H9 (cell line): ENCODE data around the gene PITX3. TPM values are rescaled to one million over a fixed set of nuclear protein-coding genes. Genes with fewer than 3 reads are reported as not detected.

Experiments
- DNase-seq: peaks from one replicate; pipeline ENCODE4 v3.0.0-alpha.2; 2017
- H2AFZ ChIP-seq: one replicate; pipeline ENCODE4 v1.6.1; 2013; ENCODE audit warnings: mild to moderate bottlenecking, low read length, control low read depth, moderate library complexity
- H2AK5ac ChIP-seq: 2 replicates; pipeline ENCODE4 v1.6.1; 2013; ENCODE audit warnings: low read length, control low read depth, mixed read lengths; ENCODE audit not compliant: insufficient read length
- H2BK120ac ChIP-seq: one replicate; pipeline ENCODE4 v1.6.1; 2013; ENCODE audit warnings: low read depth, mild to moderate bottlenecking, low read length, control low read depth, inconsistent platforms; ENCODE audit not compliant: poor library complexity, severe bottlenecking
- H2BK12ac ChIP-seq: 2 replicates; pipeline ENCODE4 v1.6.1; 2013; ENCODE audit warnings: low read length, control low read depth, mixed read lengths, low read depth; ENCODE audit not compliant: insufficient read length
- H2BK15ac ChIP-seq: 2 replicates; pipeline ENCODE4 v1.6.1; 2013; ENCODE audit warnings: low read depth, low read length, control low read depth
- H2BK20ac ChIP-seq: one replicate; pipeline ENCODE4 v1.6.1; 2013; ENCODE audit warnings: low read depth, mild to moderate bottlenecking, low read length, control low read depth, inconsistent platforms; ENCODE audit not compliant: poor library complexity, severe bottlenecking
- H2BK5ac ChIP-seq: 2 replicates; pipeline ENCODE4 v1.6.1; 2013; ENCODE audit warnings: low read length, control low read depth, mixed read lengths; ENCODE audit not compliant: insufficient read length
- H3K14ac ChIP-seq: 2 replicates; pipeline ENCODE4 v1.6.1; 2013; ENCODE audit warnings: low read length, control low read depth; ENCODE audit not compliant: insufficient read depth
- H3K18ac ChIP-seq: 2 replicates; pipeline ENCODE4 v1.6.1; 2013; ENCODE audit warnings: low read depth, mild to moderate bottlenecking, mixed read lengths, low read length, control low read depth; ENCODE audit not compliant: insufficient read length
- H3K23ac ChIP-seq: 2 replicates; pipeline ENCODE4 v1.6.1; 2013; ENCODE audit warnings: low read length, control low read depth, mixed read lengths, low read depth; ENCODE audit not compliant: insufficient read length
- H3K23me2 ChIP-seq: 2 replicates; pipeline ENCODE4 v1.6.1; 2013; ENCODE audit warnings: low read depth, mild to moderate bottlenecking, mixed read lengths, low read length, control low read depth; ENCODE audit not compliant: insufficient read length, poor library complexity, severe bottlenecking
- H3K27ac ChIP-seq: 2 replicates; pipeline ENCODE4 v1.5.1; 2013; ENCODE audit warnings: low read length, control low read depth, mixed read lengths, low read depth; ENCODE audit not compliant: insufficient read length
- H3K27me3 ChIP-seq: 2 replicates; pipeline ENCODE4 v1.6.1; 2013; ENCODE audit warnings: low read length, control low read depth, inconsistent platforms; ENCODE audit not compliant: insufficient read depth
- H3K4ac ChIP-seq: 2 replicates; pipeline ENCODE4 v1.6.1; 2013; ENCODE audit warnings: low read depth, mild to moderate bottlenecking, control low read depth, inconsistent platforms, low read length, moderate library complexity
- H3K4me1 ChIP-seq: 2 replicates; pipeline ENCODE4 v1.6.1; 2013; ENCODE audit warnings: low read length, control low read depth, inconsistent platforms; ENCODE audit not compliant: insufficient read depth
- H3K4me2 ChIP-seq: 2 replicates; pipeline ENCODE4 v1.6.1; 2013; ENCODE audit warnings: low read length, control low read depth, mixed read lengths; ENCODE audit not compliant: insufficient read length, insufficient read depth
- H3K56ac ChIP-seq: 2 replicates; pipeline ENCODE4 v1.6.1; 2013; ENCODE audit warnings: low read depth, mild to moderate bottlenecking, mixed read lengths, low read length, control low read depth; ENCODE audit not compliant: insufficient read length
- H3K79me1 ChIP-seq: 2 replicates; pipeline ENCODE4 v1.6.1; 2013; ENCODE audit warnings: low read depth, mild to moderate bottlenecking, moderate library complexity, low read length, control low read depth, inconsistent platforms; ENCODE audit not compliant: insufficient read depth, poor library complexity, severe bottlenecking
- H3K79me2 ChIP-seq: 2 replicates; pipeline ENCODE4 v1.6.1; 2013; ENCODE audit warnings: low read length, control low read depth, inconsistent platforms; ENCODE audit not compliant: insufficient read depth
- H3K9ac ChIP-seq: 2 replicates; pipeline ENCODE4 v1.6.1; 2013; ENCODE audit warnings: low read length, control low read depth, mixed read lengths; ENCODE audit not compliant: insufficient read length; ENCODE audit errors: extremely low read depth
- H3K9me3 ChIP-seq: one replicate; pipeline ENCODE4 v1.6.1; 2013; ENCODE audit warnings: low read depth, low read length, inconsistent platforms; ENCODE audit not compliant: control insufficient read depth
- H3T11ph ChIP-seq: one replicate; pipeline ENCODE4 v1.6.1; 2013; ENCODE audit warnings: mild to moderate bottlenecking, low read length, control low read depth, inconsistent platforms
- H4K20me1 ChIP-seq: one replicate; pipeline ENCODE4 v1.6.1; 2013; ENCODE audit not compliant: control insufficient read depth, insufficient read length, insufficient read depth
- H4K5ac ChIP-seq: 2 replicates; pipeline ENCODE4 v1.6.1; 2013; ENCODE audit warnings: low read depth, mild to moderate bottlenecking, mixed read lengths, low read length, control low read depth; ENCODE audit not compliant: insufficient read length
- H4K8ac ChIP-seq: replicated peaks from 2 replicates; pipeline ENCODE4 v1.6.1; 2013; ENCODE audit warnings: low read length, control low read depth, mixed read lengths, low read depth; ENCODE audit not compliant: insufficient read length
- H4K91ac ChIP-seq: 2 replicates; pipeline ENCODE4 v1.6.1; 2013; ENCODE audit warnings: low read depth, mild to moderate bottlenecking, moderate library complexity, mixed read lengths, low read length, control low read depth; ENCODE audit not compliant: insufficient read length
- H3K27ac Mint-ChIP-seq, 3 experiments: 2 replicates in 2 of 3; 3 replicates in 1 of 3; pipeline ENCODE4 v1.8.0; 2020 to 2021; ENCODE audit warnings: mixed read lengths in 3 of 3, mild to moderate bottlenecking in 1 of 3, moderate library complexity in 1 of 3
- H3K27me3 Mint-ChIP-seq: 2 replicates; pipeline ENCODE4 v1.8.0; 2021; ENCODE audit warnings: low read depth, mild to moderate bottlenecking, moderate library complexity, mixed read lengths
- H3K36me3 Mint-ChIP-seq, 3 experiments: 2 replicates in 2 of 3; 3 replicates in 1 of 3; pipeline ENCODE4 v1.8.0; 2020 to 2021; ENCODE audit warnings: low read depth in 3 of 3, mixed read lengths in 3 of 3; ENCODE audit not compliant: insufficient read depth in 1 of 3
- H3K4me1 Mint-ChIP-seq, 2 experiments: 2 replicates each; pipeline ENCODE4 v1.8.0; 2020; ENCODE audit warnings: mixed read lengths in 2 of 2
- H3K4me3 Mint-ChIP-seq, 2 experiments: 2 replicates in 1 of 2; 3 replicates in 1 of 2; pipeline ENCODE4 v1.8.0; 2020 to 2021; ENCODE audit warnings: mild to moderate bottlenecking in 2 of 2, mixed read lengths in 2 of 2, moderate library complexity in 1 of 2
- H3K9me3 Mint-ChIP-seq, 2 experiments: 2 replicates in 1 of 2; 3 replicates in 1 of 2; pipeline ENCODE4 v1.8.0; 2020; ENCODE audit warnings: mild to moderate bottlenecking in 2 of 2, mixed read lengths in 2 of 2, moderate library complexity in 1 of 2
- WGBS: extraction: QIAGEN DNeasy Blood & Tissue Kit; methylation state at CpG from one replicate; pipeline ENCODE4 v1.1.7; 2013; ENCODE audit warnings: missing lambda C conversion rate, low lambda C conversion rate, mixed read lengths; ENCODE audit not compliant: insufficient read length; ENCODE audit errors: extremely low coverage; 5-methylcytosine and 5-hydroxymethylcytosine counted together
- total RNA-seq: library from RNA; stranded (reverse); gene quantifications from 2 replicates; pipeline ENCODE4 v1.2.1, GENCODE V29; 2021
- TF ChIP-seq, protein P1 (sequence below): fragments of 200-600 bp; sonication (generic); conservative IDR thresholded peaks from 3 replicates; pipeline ENCODE4 v1.8.0; 2021; ENCODE audit warnings: antibody characterized with exemption, mild to moderate bottlenecking

Gene PITX3
- total RNA-seq, 1 experiment from 2014 or later = not detected

DNA sequence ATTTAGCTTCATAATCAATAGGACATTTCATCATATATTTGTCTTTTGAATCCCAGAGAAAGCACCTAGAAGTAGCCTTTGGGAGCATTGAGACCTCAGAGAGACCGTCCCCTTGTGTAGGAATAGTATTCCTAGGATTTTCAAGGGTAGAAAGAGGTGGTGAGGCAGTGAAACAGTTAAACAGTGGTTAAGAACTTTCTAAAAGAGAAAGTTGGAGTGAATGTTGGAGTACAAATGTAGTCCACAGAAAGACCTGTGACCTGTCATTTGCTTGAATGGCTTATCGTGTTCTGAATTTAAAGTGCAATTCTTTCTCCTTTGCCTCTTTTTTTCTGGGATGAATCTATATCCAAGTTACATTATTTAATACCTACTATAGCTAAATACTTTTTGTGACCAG is 34.0 kb upstream of the PITX3 start:
- Histone ChIP-seq H2BK120ac (no peak overlapping the region), H4K91ac (no peak overlapping the region), H3K27me3 (no peaks in the 10 kb centered on the region), H3K14ac (no peak overlapping the region), H3K23me2 (no peaks in the 10 kb centered on the region), H3K27ac (no peak overlapping the region), H3T11ph (no peak overlapping the region), H3K79me1 (peaks cover 3% of the 10 kb centered on the region), H3K56ac (no peak overlapping the region), H4K5ac (no peak overlapping the region), H3K4ac (no peak overlapping the region), H2BK15ac (no peak overlapping the region), H3K9ac (no peak overlapping the region), H3K79me2 (no peaks in the 10 kb centered on the region), H3K9me3 (no peaks in the 10 kb centered on the region), H3K4me1 (no peaks in the 10 kb centered on the region), H2AFZ (no peak overlapping the region), H3K23ac (no peak overlapping the region), H2AK5ac (no peak overlapping the region), H2BK5ac (no peak overlapping the region), H4K8ac (no peak overlapping the region), H4K20me1 (no peaks in the 10 kb centered on the region), H2BK20ac (no peak overlapping the region), H3K4me2 (no peak overlapping the region), H3K18ac (no peak overlapping the region), H2BK12ac (no peak overlapping the region)
- no peaks in the 10 kb centered on the region for H3K9me3 Mint-ChIP-seq
- H3K27ac Mint-ChIP-seq = no peak overlapping the region
- no peaks in the 10 kb centered on the region for H3K36me3 Mint-ChIP-seq
- no peak for DNase-seq
- H3K27me3 Mint-ChIP-seq = no peaks in the 10 kb centered on the region
- H3K4me1 Mint-ChIP-seq = no peaks in the 10 kb centered on the region
- no peak overlapping the region for H3K4me3 Mint-ChIP-seq
- TF ChIP-seq, protein P1, sequence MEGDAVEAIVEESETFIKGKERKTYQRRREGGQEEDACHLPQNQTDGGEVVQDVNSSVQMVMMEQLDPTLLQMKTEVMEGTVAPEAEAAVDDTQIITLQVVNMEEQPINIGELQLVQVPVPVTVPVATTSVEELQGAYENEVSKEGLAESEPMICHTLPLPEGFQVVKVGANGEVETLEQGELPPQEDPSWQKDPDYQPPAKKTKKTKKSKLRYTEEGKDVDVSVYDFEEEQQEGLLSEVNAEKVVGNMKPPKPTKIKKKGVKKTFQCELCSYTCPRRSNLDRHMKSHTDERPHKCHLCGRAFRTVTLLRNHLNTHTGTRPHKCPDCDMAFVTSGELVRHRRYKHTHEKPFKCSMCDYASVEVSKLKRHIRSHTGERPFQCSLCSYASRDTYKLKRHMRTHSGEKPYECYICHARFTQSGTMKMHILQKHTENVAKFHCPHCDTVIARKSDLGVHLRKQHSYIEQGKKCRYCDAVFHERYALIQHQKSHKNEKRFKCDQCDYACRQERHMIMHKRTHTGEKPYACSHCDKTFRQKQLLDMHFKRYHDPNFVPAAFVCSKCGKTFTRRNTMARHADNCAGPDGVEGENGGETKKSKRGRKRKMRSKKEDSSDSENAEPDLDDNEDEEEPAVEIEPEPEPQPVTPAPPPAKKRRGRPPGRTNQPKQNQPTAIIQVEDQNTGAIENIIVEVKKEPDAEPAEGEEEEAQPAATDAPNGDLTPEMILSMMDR = no peak
- no CpG with 5 or more reads among the region's 2 CpGs for WGBS
